B cell (primary cell): ENCODE results near the gene COL6A1. TPM values are rescaled to one million over a fixed set of nuclear protein-coding genes. Genes with fewer than 3 reads are reported as not detected.

ENCODE experiments used
- ATAC-seq: fragments of 200-7000 bp; cut with Tn5 transposase; one replicate; pipeline ENCODE4 v1.10.0; 2021; ENCODE audit warnings: low read depth, mild to moderate bottlenecking, moderate number of reproducible peaks, moderate library complexity
- CTCF ChIA-PET: fragments of 350-600 bp; sonication (Branson Sonifier 250); formaldehyde crosslinking; loops from one replicate; lab custom pipeline; 2021; ENCODE audit warnings: antibody characterized with exemption, inconsistent platforms; lab: Charles Lee
- POLR2A ChIA-PET: fragments of 350-600 bp; sonication (Branson Sonifier 250); formaldehyde crosslinking; loops from one replicate; lab custom pipeline; 2021; ENCODE audit warnings: antibody characterized with exemption; lab: Charles Lee
- DNase-seq: peaks from one replicate; pipeline ENCODE4 v3.0.0; 2013
- H2AFZ ChIP-seq: 2 replicates; pipeline ENCODE4 v1.6.1; 2012; ENCODE audit warnings: mild to moderate bottlenecking, low read depth, low read length; ENCODE audit not compliant: insufficient read depth, poor library complexity, severe bottlenecking
- H3K27ac ChIP-seq, 2 donors: 1 replicate in 1 of 2; 2 replicates in 1 of 2; pipeline ENCODE4 v1.5.1; 2012 to 2013; ENCODE audit warnings: low read length in 2 of 2, mild to moderate bottlenecking in 2 of 2, moderate library complexity in 1 of 2
- H3K27me3 ChIP-seq, 4 experiments: fragments of 200-600 bp in 1 of 4; sonication (generic) in 1 of 4; replicated peaks in 1 of 4; 1 replicate in 2 of 4; 2 replicates in 2 of 4; pipeline versions ENCODE4 v1.6.1 to v1.7.0; 2013 to 2016; ENCODE audit warnings: low read length in 3 of 4, mild to moderate bottlenecking in 2 of 4, mixed read lengths in 1 of 4, moderate library complexity in 1 of 4; ENCODE audit not compliant: insufficient read depth in 4 of 4, control insufficient read depth in 3 of 4; ENCODE audit errors: control extremely low read depth in 1 of 4
- H3K36me3 ChIP-seq, 2 experiments: replicated peaks in 1 of 2; 1 replicate in 1 of 2; 2 replicates in 1 of 2; pipeline versions ENCODE4 v1.6.1 to v1.7.1; 2013; ENCODE audit warnings: low read length in 1 of 2; ENCODE audit not compliant: insufficient read depth in 2 of 2, control insufficient read depth in 1 of 2; ENCODE audit errors: control extremely low read depth in 1 of 2, extremely low read depth in 1 of 2
- H3K4me1 ChIP-seq, 2 donors: fragments of 200-600 bp in 1 of 2; sonication (generic) in 1 of 2; 1 replicate in 1 of 2; 2 replicates in 1 of 2; pipeline versions ENCODE4 v1.5.1 to v1.6.1; 2013 to 2017; ENCODE audit warnings: low read length in 2 of 2; ENCODE audit not compliant: control insufficient read depth in 2 of 2, insufficient read depth in 2 of 2
- H3K4me2 ChIP-seq: replicated peaks from 2 replicates; pipeline ENCODE3; 2012; ENCODE audit warnings: mild to moderate bottlenecking, low read depth, low read length; ENCODE audit not compliant: poor library complexity, severe bottlenecking
- H3K4me3 ChIP-seq, 5 experiments: fragments of 200-600 bp in 1 of 5; sonication (generic) in 1 of 5; 1 replicate in 3 of 5; 2 replicates in 2 of 5; pipeline versions ENCODE4 v1.5.1 to v1.7.0; 2011 to 2016; ENCODE audit warnings: low read length in 4 of 5, mild to moderate bottlenecking in 4 of 5, low read depth in 2 of 5, control low read depth in 1 of 5, moderate library complexity in 1 of 5; ENCODE audit not compliant: insufficient read depth in 1 of 5; ENCODE audit errors: control extremely low read depth in 1 of 5, extremely low read depth in 1 of 5
- H3K79me2 ChIP-seq: fragments of 200-600 bp; sonication (generic); one replicate; pipeline ENCODE4 v1.6.0; 2016; ENCODE audit warnings: low read length; ENCODE audit not compliant: control insufficient read depth, insufficient read depth
- H3K9ac ChIP-seq: fragments of 200-600 bp; sonication (generic); 2 replicates; pipeline ENCODE4 v1.6.1; 2017; ENCODE audit warnings: mild to moderate bottlenecking, low read length, moderate library complexity
- H3K9me3 ChIP-seq, 3 donors: one replicate each; pipeline versions ENCODE4 v1.6.1 to v1.7.1; 2013; ENCODE audit warnings: low read length in 2 of 3; ENCODE audit not compliant: control insufficient read depth in 2 of 3, insufficient read depth in 1 of 3; ENCODE audit errors: control extremely low read depth in 1 of 3
- H4K20me1 ChIP-seq: 2 replicates; pipeline ENCODE4 v1.6.0; 2012; ENCODE audit warnings: mild to moderate bottlenecking, low read length; ENCODE audit not compliant: insufficient read depth, control insufficient read depth, poor library complexity, severe bottlenecking
- H3K27ac Mint-ChIP-seq: one replicate; pipeline ENCODE4 v1.8.0; 2021; ENCODE audit warnings: mixed read lengths
- H3K27me3 Mint-ChIP-seq: one replicate; pipeline ENCODE4 v1.8.0; 2021; ENCODE audit warnings: mixed read lengths
- H3K4me1 Mint-ChIP-seq: one replicate; pipeline ENCODE4 v1.8.0; 2021; ENCODE audit warnings: mixed read lengths
- H3K4me3 Mint-ChIP-seq: one replicate; pipeline ENCODE4 v1.8.0; 2021; ENCODE audit warnings: mixed read lengths
- H3K9me3 Mint-ChIP-seq: one replicate; pipeline ENCODE4 v1.8.0; 2022; ENCODE audit warnings: mixed read lengths; ENCODE audit not compliant: insufficient read depth
- EZH2 ChIP-seq: IDR thresholded peaks from 2 replicates; pipeline ENCODE4 v1.6.1; 2012; ENCODE audit warnings: borderline replicate concordance, low read depth, mild to moderate bottlenecking, moderate library complexity, low read length; ENCODE audit not compliant: insufficient read depth, poor library complexity, severe bottlenecking
- WGBS: methylation state at CpG from one replicate; pipeline ENCODE4 v1.1.5; 2013; ENCODE audit warnings: missing lambda C conversion rate; ENCODE audit not compliant: insufficient coverage; 5-methylcytosine and 5-hydroxymethylcytosine counted together
- intact Hi-C: fragments of 100-400 bp; cut with micrococcal nuclease; formaldehyde crosslinking; loops from one replicate; pipeline ENCODE4 v1.10.0; 2022
- polyA plus RNA-seq: library from polyadenylated mRNA; depleted of rRNA; stranded (reverse); fragments of >200 nt; gene quantifications from 2 replicates; pipeline ENCODE4 v1.2.3, GENCODE V29; 2012
- total RNA-seq, 2 donors: library from RNA; stranded (reverse); fragments of 120-200 nt in 1 of 2; gene quantifications; 1 replicate in 1 of 2; 2 replicates in 1 of 2; pipeline versions ENCODE4 v1.2.3 to v1.2.4, GENCODE V29; 2013 to 2022
- TF ChIP-seq, protein P1 (sequence below): fragments of 200-600 bp; IDR thresholded peaks from one replicate; pipeline ENCODE4 v1.8.0; 2022; ENCODE audit warnings: antibody characterized with exemption, mild to moderate bottlenecking

The COL6A1 gene
- total and polyA plus RNA-seq, 2 donors (not counting 1 experiment from before 2014, with no cell fraction given): 0.39 to 0.67 TPM

- H3K4me3 Mint-ChIP-seq: no peak overlapping the region
Observed at GRCh38 chr21:45976701-45977311, 4.8 kb upstream of the COL6A1 start.

GRCh38 chr21:45977396-45977795, 4.2 kb upstream of the COL6A1 start:
- peaks cover 0 to 73% (median 25%) of the 10 kb centered on the region in 4 experiments for H3K27me3 ChIP-seq
- Mint-ChIP-seq H3K4me1 (peaks cover 13% of the 10 kb centered on the region), H3K4me3 (no peak overlapping the region), H3K27me3 (peaks cover 31% of the 10 kb centered on the region), H3K9me3 (no peaks in the 10 kb centered on the region), H3K27ac (no peak overlapping the region)
- H4K20me1 ChIP-seq: no peaks in the 10 kb centered on the region
- no peak for DNase-seq
- 50% methylated on average over 2 of the region's 5 CpGs for WGBS
- H3K4me2 ChIP-seq: no peak overlapping the region
- H3K79me2 ChIP-seq: no peaks in the 10 kb centered on the region
- no peak for ATAC-seq
- intact Hi-C loops: no loop called here
- TF ChIP-seq, protein P1, sequence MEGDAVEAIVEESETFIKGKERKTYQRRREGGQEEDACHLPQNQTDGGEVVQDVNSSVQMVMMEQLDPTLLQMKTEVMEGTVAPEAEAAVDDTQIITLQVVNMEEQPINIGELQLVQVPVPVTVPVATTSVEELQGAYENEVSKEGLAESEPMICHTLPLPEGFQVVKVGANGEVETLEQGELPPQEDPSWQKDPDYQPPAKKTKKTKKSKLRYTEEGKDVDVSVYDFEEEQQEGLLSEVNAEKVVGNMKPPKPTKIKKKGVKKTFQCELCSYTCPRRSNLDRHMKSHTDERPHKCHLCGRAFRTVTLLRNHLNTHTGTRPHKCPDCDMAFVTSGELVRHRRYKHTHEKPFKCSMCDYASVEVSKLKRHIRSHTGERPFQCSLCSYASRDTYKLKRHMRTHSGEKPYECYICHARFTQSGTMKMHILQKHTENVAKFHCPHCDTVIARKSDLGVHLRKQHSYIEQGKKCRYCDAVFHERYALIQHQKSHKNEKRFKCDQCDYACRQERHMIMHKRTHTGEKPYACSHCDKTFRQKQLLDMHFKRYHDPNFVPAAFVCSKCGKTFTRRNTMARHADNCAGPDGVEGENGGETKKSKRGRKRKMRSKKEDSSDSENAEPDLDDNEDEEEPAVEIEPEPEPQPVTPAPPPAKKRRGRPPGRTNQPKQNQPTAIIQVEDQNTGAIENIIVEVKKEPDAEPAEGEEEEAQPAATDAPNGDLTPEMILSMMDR: no peak
- no peak for TF ChIP-seq EZH2
- ChIA-PET CTCF (no interaction called here), POLR2A (no interaction called here)
- H2AFZ ChIP-seq: no peak overlapping the region
- no peak overlapping the region for H3K4me3 ChIP-seq
- peaks cover 42 to 46% of the 10 kb centered on the region in 2 donors for H3K4me1 ChIP-seq
- H3K27ac ChIP-seq: no peak overlapping the region
- H3K9me3 ChIP-seq: peaks cover 0 to 17% (median 0%) of the 10 kb centered on the region in 3 donors
- no peak overlapping the region for H3K9ac ChIP-seq
- H3K36me3 ChIP-seq: no peaks in the 10 kb centered on the region

More at GRCh38 chr21:45976701-45977311, 4.8 kb upstream of the COL6A1 start:
- intact Hi-C loops: no loop called here
- Histone ChIP-seq H3K4me1 (peaks cover 40 to 45% of the 10 kb centered on the region in 2 donors), H3K4me2 (no peak overlapping the region), H3K9me3 (peaks cover 0 to 14% (median 0%) of the 10 kb centered on the region in 3 donors), H4K20me1 (no peaks in the 10 kb centered on the region), H2AFZ (no peak overlapping the region), H3K4me3 (no peak overlapping the region), H3K79me2 (no peaks in the 10 kb centered on the region), H3K36me3 (no peaks in the 10 kb centered on the region), H3K9ac (no peak overlapping the region), H3K27ac (no peak overlapping the region), H3K27me3 (peaks cover 0 to 72% (median 27%) of the 10 kb centered on the region in 4 experiments)
- ChIA-PET CTCF (no interaction called here), POLR2A (no interaction called here)
- peaks cover 10% of the 10 kb centered on the region for H3K4me1 Mint-ChIP-seq
- 51% methylated on average over 5 of the region's 11 CpGs for WGBS
- no peak for TF ChIP-seq EZH2
- TF ChIP-seq, protein P1: no peak
- DNase-seq (no peak), ATAC-seq (no peak)
- H3K9me3 Mint-ChIP-seq: no peaks in the 10 kb centered on the region
- peaks cover 31% of the 10 kb centered on the region for H3K27me3 Mint-ChIP-seq
- no peak overlapping the region for H3K27ac Mint-ChIP-seq
